Epidermal melanocyte (primary cell): ENCODE results near the gene FPGS.
A peak's percentile ranks its signal among the peaks of the same experiment; 100 is the strongest.
"Not testable (repeated sequence)": the region's sequence is repeated elsewhere in the genome, so short reads cannot be mapped to it uniquely, and the experiment has no call there.

Experiments
- DNase-seq: peaks from one replicate; pipeline ENCODE4 v3.0.0; 2011; ENCODE audit warnings: low spot score; ENCODE audit not compliant: insufficient read length

The FPGS gene

GRCh38 chr9:127837346-127837745, 34.7 kb downstream of the FPGS start:
- DNase-seq = no peak

GRCh38 chr9:127838375-127839078, 35.8 kb downstream of the FPGS start:
- peak; percentile 59 for DNase-seq

- no peak for DNase-seq
Measured at GRCh38 chr9:127841087-127841835, 38.6 kb downstream of the FPGS start.

- DNase-seq = no peak
Measured at GRCh38 chr9:127844821-127845359, 42.2 kb downstream of the FPGS start.

GRCh38 chr9:127845619-127846018, 42.9 kb downstream of the FPGS start:
- DNase-seq = not testable (repeated sequence)

GRCh38 chr9:127846443-127847177, 43.9 kb downstream of the FPGS start:
- DNase-seq = no peak

GRCh38 chr9:127847178-127847510, 44.5 kb downstream of the FPGS start:
- no peak for DNase-seq

- no peak for DNase-seq
Measured at GRCh38 chr9:127847833-127848755, 45.4 kb downstream of the FPGS start.

GRCh38 chr9:127848756-127849504, 46.2 kb downstream of the FPGS start:
- DNase-seq = no peak

GRCh38 chr9:127850286-127850830, 47.7 kb downstream of the FPGS start:
- DNase-seq = no peak

- no peak for DNase-seq
Measured at GRCh38 chr9:127852829-127853228, 50.1 kb downstream of the FPGS start.

- peak; percentile 75 for DNase-seq
Measured at GRCh38 chr9:127853312-127854183, 50.9 kb downstream of the FPGS start.

- peak; percentile 63 for DNase-seq
Measured at GRCh38 chr9:127854184-127854806, 51.6 kb downstream of the FPGS start, which contains the start of gene ENG. TSS of gene ENG (minus strand) at chr9:127854658. CDS start at chr9:127854355, 303 bp downstream.

GRCh38 chr9:127854960-127855359, 52.3 kb downstream of the FPGS start:
- DNase-seq = no peak

- no peak for DNase-seq
Measured at GRCh38 chr9:127855522-127855921, 52.8 kb downstream of the FPGS start.

- no peak for DNase-seq
Measured at GRCh38 chr9:127856094-127856728, 53.5 kb downstream of the FPGS start.

- no peak for DNase-seq
Measured at GRCh38 chr9:127856729-127857116, 54.0 kb downstream of the FPGS start.

- no peak for DNase-seq
Measured at GRCh38 chr9:127857278-127857677, 54.6 kb downstream of the FPGS start.
